Fibroblast of pulmonary artery (primary cell): ENCODE data around the gene NFATC1.

Experiments
- DNase-seq: peaks from one replicate; pipeline ENCODE4 v3.0.0-alpha.2; 2010; ENCODE audit warnings: low read depth
- H3K4me3 ChIP-seq: replicated peaks from 2 replicates; pipeline ENCODE4 v1.5.1; 2011; ENCODE audit warnings: low read depth, mild to moderate bottlenecking, control low read depth, low read length, moderate library complexity
- TF ChIP-seq, protein P1 (sequence below): IDR thresholded peaks from 2 replicates; pipeline ENCODE4 v1.5.1; 2011; ENCODE audit warnings: mild to moderate bottlenecking, control low read depth, low read length, inconsistent platforms; ENCODE audit errors: missing control alignments

The NFATC1 gene

DNA sequence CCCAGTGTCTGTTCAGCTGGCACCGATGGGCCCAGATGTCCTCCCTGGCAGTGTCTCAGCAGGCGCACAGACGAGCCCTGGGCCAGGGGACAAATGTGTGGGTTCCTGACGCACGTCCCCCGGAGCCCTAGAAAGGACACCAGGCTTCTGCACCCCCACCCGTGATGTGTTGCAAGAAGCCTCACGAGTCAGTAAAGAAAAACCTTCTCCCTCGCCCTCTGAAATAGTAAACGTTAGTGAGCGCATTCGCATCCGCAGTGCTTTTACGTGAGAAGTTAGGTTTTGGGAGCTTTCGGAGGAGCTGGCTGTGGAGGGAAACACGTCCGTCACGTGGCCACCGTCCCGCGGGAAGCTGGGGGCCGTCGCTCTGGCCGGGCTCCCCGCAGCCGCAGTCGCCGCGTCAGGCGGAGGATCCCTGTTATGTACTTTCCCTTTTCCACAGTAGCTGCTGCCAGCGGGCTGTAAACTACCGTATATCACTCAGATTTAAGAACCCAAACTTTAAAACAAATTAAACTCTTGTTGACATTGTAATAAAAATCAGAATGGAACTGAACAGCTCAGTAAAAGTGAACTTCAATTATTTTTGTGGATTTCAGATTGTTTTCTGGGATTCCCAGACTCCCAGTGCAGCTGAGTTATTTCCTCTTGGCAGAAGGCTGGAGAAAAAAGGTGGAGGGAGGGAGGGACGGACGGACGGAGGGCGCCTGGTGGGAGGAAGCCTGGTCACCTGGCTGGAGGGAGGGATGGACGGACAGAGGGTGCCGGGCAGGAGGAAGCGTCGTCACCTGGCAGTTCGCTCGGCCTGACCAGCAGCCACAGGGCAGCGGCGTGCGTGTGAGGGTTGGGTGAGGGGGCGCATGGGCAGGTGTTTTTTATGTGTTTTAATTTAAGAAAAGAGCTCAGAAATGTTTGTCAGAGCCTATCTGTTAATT, 112.1 kb downstream of the NFATC1 start:
- peak; percentile 78 for DNase-seq
- TF ChIP-seq, protein P1, sequence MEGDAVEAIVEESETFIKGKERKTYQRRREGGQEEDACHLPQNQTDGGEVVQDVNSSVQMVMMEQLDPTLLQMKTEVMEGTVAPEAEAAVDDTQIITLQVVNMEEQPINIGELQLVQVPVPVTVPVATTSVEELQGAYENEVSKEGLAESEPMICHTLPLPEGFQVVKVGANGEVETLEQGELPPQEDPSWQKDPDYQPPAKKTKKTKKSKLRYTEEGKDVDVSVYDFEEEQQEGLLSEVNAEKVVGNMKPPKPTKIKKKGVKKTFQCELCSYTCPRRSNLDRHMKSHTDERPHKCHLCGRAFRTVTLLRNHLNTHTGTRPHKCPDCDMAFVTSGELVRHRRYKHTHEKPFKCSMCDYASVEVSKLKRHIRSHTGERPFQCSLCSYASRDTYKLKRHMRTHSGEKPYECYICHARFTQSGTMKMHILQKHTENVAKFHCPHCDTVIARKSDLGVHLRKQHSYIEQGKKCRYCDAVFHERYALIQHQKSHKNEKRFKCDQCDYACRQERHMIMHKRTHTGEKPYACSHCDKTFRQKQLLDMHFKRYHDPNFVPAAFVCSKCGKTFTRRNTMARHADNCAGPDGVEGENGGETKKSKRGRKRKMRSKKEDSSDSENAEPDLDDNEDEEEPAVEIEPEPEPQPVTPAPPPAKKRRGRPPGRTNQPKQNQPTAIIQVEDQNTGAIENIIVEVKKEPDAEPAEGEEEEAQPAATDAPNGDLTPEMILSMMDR: no peak
- H3K4me3 ChIP-seq: peak overlapping the region; percentile 40

GRCh38 chr18:79508565-79509535, 113.1 kb downstream of the NFATC1 start:
- TF ChIP-seq, protein P1: no peak
- DNase-seq: no peak
- no peak overlapping the region for H3K4me3 ChIP-seq

DNA sequence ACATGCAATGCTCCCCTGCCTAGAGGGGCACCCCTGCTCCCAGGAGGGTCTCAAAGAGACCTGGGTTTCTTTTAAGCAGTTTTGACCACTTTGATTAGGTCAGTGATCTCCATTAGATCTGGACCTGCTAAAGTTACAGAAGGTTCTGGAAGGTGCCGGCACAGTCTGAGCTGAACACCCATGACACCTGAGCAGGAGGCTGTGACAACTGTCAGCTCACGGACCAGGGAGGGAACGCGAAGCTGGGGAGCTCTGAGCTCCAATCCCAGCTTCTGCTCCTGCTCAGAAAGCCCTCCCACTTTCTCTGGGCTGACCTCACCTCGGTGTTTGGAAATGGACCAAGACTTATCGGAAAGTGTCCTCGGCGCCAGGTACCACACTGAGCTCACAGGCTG, 113.8 kb downstream of the NFATC1 start:
- DNase-seq: no peak
- no peak overlapping the region for H3K4me3 ChIP-seq

DNA sequence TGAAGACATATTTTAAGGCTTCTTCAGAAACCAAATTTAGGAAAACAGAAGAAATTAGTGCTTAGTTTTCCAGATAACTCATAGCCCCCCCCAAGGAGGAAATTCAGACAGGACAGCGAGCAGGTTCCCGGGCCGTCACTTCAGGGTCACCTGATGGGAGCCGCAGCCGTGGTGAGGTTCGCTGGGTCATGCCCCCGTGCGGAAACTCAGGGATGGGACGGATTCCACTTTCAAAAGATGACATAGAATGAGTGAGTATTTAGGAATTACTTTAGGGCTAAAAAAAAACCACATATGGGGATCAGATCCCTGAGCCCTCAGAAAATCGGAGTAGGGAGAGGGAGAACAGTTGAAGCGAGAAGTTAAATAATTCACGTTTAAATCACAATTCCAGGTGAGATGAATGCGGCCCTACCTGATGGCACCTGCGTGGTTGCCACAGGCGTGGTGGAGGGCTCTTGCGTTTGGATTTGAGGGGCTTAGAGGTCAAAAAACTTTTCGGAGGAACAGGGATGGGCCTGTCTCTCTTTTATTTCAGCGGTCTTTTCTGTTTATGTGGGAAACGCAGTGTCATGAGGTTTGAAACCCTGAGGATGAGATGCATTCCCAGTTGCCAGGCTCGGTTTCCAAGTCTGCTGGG, 114.4 kb downstream of the NFATC1 start:
- no peak overlapping the region for H3K4me3 ChIP-seq
- DNase-seq: no peak
- TF ChIP-seq, protein P1: no peak

More for the DNA sequence above, 113.8 kb downstream of the NFATC1 start:
- TF ChIP-seq, protein P1: no peak

DNA sequence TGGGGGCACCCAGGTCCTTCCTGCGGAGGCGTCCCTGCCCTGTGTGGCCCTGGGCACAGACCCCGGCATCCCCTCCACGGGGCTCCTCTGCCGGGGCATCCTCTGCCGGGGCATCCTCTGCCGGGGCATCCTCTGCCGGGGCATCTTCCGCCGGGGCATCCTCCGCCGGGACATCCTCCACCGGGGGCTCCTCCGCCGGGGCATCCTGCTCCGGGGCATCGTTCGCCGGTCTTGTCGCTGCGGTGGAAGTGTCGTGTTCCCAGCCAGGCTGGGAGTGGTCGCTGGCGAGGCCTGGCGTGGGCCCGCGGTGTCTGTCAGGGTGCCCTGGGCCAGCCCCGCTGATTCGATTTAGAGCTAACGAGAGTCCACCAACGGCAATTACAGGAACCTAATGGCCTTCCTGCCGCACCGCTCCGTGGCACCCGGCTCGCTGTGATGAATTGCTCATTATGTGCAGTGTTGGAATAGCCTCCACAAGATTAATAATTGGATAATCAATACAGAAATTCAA, 115.1 kb downstream of the NFATC1 start:
- TF ChIP-seq, protein P1: no peak
- no peak overlapping the region for H3K4me3 ChIP-seq
- DNase-seq: no peak

DNA sequence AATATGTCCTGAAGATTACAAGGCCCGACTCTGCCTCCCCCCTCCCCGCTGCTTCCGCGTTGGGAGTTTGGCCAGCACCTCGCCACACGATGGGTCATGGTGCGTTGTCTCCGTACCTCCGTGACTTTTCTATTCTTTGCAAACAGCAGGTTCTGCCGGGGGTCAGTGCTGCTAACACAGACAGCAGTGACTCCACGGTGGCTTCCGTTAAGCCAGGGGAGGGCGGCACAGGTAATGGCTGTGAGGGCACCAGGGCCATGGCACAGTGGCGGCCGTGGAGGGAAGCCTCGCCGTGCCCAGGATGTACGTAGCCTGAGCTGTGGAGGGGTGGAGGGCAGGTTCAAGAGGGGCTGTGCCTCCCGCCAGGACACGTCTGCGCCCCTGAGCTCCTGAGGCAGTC, 115.5 kb downstream of the NFATC1 start:
- TF ChIP-seq, protein P1: no peak
- H3K4me3 ChIP-seq: no peak overlapping the region
- DNase-seq: no peak
